Omental fat pad (tissue), 4 donors: ENCODE results near the gene LRFN2. TPM values are rescaled to one million over a fixed set of nuclear protein-coding genes. Genes with fewer than 3 reads are reported as not detected.

ENCODE experiments used
- ATAC-seq: fragments of 150-250 bp; one replicate; pipeline ENCODE4 v1.9.1; 2016; ENCODE audit warnings: mild to moderate bottlenecking, moderate library complexity; ENCODE audit not compliant: low FRiP score
- DNase-seq: peaks from one replicate; pipeline ENCODE4 v3.0.0-alpha.2; 2019; ENCODE audit warnings: low spot score
- total RNA-seq, 4 donors: library from RNA; depleted of rRNA; stranded (reverse); fragments of >200 nt; gene quantifications; one replicate each; pipeline ENCODE4 v1.1.0, GENCODE V29; 2016
- TF ChIP-seq, protein P1 (sequence below), 3 donors: fragments of 450-650 bp; IDR thresholded peaks; one replicate each; pipeline ENCODE4 v1.5.1; 2016 to 2017; ENCODE audit warnings: antibody characterized with exemption in 3 of 3, mild to moderate bottlenecking in 3 of 3, moderate library complexity in 2 of 3

LRFN2 gene
- total RNA-seq, 4 donors from 2014 or later = not detected

DNA sequence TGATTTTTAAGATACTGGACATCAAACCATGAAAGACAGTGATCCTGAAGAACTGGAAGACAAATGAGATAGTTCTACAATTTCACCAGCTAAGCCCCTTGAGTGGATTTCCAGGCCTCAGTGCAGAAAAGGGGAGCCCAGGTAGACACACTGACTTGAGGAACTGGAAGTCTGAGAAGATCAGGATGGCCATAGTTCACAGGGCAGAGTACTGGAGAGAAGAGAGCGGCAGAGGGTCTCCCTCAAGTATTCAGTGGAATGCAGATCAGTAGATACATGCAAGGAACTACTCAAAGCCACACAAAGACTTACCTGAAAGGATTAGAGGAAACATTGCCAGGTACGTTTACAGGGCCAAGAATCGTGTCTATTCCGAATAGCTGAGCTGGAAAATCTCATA lies 224.3 kb downstream of the LRFN2 start:
- no peak for ATAC-seq
- TF ChIP-seq, protein P1, sequence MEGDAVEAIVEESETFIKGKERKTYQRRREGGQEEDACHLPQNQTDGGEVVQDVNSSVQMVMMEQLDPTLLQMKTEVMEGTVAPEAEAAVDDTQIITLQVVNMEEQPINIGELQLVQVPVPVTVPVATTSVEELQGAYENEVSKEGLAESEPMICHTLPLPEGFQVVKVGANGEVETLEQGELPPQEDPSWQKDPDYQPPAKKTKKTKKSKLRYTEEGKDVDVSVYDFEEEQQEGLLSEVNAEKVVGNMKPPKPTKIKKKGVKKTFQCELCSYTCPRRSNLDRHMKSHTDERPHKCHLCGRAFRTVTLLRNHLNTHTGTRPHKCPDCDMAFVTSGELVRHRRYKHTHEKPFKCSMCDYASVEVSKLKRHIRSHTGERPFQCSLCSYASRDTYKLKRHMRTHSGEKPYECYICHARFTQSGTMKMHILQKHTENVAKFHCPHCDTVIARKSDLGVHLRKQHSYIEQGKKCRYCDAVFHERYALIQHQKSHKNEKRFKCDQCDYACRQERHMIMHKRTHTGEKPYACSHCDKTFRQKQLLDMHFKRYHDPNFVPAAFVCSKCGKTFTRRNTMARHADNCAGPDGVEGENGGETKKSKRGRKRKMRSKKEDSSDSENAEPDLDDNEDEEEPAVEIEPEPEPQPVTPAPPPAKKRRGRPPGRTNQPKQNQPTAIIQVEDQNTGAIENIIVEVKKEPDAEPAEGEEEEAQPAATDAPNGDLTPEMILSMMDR (IDR thresholded peaks at IDR 0.05) = no peak
- DNase-seq = no peak

GRCh38 chr6:40359808-40360207 lies 227.4 kb downstream of the LRFN2 start:
- ATAC-seq (no peak), DNase-seq (no peak)
- TF ChIP-seq, protein P1 (IDR thresholded peaks at IDR 0.05) = no peak

GRCh38 chr6:40358473-40359460 lies 228.4 kb downstream of the LRFN2 start:
- no peak for ATAC-seq
- no peak for DNase-seq
- TF ChIP-seq, protein P1 (IDR thresholded peaks at IDR 0.05) = no peak

DNA sequence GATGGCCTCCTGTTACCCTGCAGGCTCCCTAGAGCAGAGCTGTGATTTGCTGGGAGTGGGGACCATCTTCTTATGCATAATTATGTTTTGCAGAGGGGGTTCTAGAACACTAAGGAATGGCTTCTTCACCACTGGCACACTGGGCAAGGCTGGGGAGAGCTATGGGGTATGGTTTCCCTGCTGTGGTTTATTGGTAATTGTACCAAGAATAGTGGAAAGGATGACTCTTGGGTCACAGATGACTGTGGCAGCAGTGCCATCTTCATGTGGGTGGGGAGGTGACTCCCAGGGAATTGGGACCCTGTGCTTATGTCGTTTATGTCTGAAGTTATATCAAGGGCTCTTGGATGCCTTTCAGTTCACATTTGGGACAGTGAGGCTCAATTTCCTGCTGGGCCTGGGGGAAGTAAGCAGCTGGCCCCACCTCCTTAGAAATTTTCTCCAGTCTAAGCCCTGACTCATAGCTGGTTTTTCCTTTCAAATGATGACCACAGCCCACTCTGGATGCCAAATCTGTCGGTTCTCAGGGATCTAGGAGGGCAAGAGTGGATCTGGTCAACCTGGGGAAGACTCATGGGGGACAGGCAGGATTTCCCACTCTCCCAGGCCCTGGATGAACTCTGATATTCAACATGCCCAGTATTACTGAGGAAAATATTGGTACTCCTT lies 230.8 kb downstream of the LRFN2 start:
- TF ChIP-seq, protein P1 (IDR thresholded peaks at IDR 0.05) = no peak
- ATAC-seq (no peak), DNase-seq (no peak)

DNA sequence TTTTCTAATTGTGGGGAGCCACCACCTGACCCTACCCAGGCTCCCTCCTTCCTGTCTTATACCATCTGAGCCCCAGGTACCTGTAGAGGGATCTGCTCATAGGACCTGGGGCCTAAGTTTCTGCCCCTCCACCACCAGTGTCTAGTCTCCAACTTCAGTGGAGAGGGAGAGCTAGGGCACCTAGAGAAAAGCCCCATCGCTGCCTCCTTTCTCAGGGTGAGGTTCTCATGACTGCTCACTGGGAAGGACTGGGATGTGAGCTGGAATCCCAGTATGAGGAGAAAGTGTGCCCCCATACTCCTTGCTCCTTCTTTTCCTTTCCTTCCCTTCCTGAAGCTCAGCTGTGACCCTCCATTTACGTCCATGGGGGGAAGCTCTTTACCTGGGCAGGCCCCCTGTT lies 231.6 kb downstream of the LRFN2 start:
- ATAC-seq (no peak), DNase-seq (no peak)

DNA sequence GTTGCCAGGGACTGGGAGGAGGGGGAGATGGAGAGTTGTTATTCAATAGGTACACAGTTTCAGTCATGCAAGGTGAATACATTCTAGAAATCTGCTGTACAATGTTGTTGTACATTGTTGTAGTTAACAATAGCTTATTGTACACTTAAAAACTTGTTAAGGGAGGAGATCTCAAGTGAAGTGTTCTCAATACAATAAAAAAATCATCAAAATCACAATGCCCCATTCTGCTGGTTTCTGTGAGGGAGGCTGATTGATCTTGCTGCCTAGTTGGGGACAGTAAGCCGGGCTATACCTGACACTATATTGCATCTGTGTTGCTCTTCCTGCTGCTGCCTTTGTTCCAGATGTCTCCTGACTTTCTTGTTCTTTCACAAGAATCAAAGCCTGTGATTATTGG lies 232.1 kb downstream of the LRFN2 start:
- no peak for DNase-seq
- TF ChIP-seq, protein P1 (IDR thresholded peaks at IDR 0.05) = no peak
- no peak for ATAC-seq

More for the DNA sequence above, 231.6 kb downstream of the LRFN2 start:
- TF ChIP-seq, protein P1 (IDR thresholded peaks at IDR 0.05) = no peak
